CD4-positive, alpha-beta T cell treated with Interferon alpha-2 for 1 hour (primary cell): ENCODE results near the gene LGI4.

Experiments
- DNase-seq, 2 donors: peaks; one replicate each; pipeline ENCODE4 v3.0.0-alpha.2; 2020 to 2022

LGI4 gene

GRCh38 chr19:35122687-35123551 is 11.9 kb downstream of the LGI4 start:
- no peak for DNase-seq

GRCh38 chr19:35120898-35121297 is 14.0 kb downstream of the LGI4 start:
- no peak for DNase-seq

- DNase-seq, result peak; percentile 18 to 20
These were observed 14.4 kb downstream of the LGI4 start for GRCh38 chr19:35120492-35120891.

- no peak for DNase-seq
These were observed 15.2 kb downstream of the LGI4 start for GRCh38 chr19:35119578-35120155.

- no peak for DNase-seq
These were observed 15.8 kb downstream of the LGI4 start for GRCh38 chr19:35119091-35119490.

GRCh38 chr19:35118268-35119020 is 16.4 kb downstream of the LGI4 start:
- no peak for DNase-seq

GRCh38 chr19:35117799-35118198 is 17.1 kb downstream of the LGI4 start:
- no peak for DNase-seq

- no peak for DNase-seq
These were observed 17.7 kb downstream of the LGI4 start for GRCh38 chr19:35117116-35117515.

GRCh38 chr19:35116072-35116801 is 18.6 kb downstream of the LGI4 start:
- DNase-seq, result no peak

GRCh38 chr19:35115177-35115951 is 19.5 kb downstream of the LGI4 start, which contains the start of gene FXYD3:
Gene FXYD3, plus strand, starts transcription at chr19:35115823. Its CDS starts 3,554 bp downstream, at chr19:35119377.
- DNase-seq, result no peak

- DNase-seq, result peak; percentile 58 to 73
These were observed 20.3 kb downstream of the LGI4 start for GRCh38 chr19:35114353-35115176.

- no peak for DNase-seq
These were observed 21.7 kb downstream of the LGI4 start for GRCh38 chr19:35112995-35113688.

- DNase-seq, result no peak
These were observed 23.9 kb downstream of the LGI4 start for GRCh38 chr19:35110974-35111373.

- DNase-seq, result no peak
These were observed 25.3 kb downstream of the LGI4 start for GRCh38 chr19:35109395-35110112.

- DNase-seq, result no peak
These were observed 26.1 kb downstream of the LGI4 start for GRCh38 chr19:35108730-35109129.

- no peak for DNase-seq
These were observed 27.3 kb downstream of the LGI4 start for GRCh38 chr19:35107545-35107944.

GRCh38 chr19:35106898-35107541 is 27.8 kb downstream of the LGI4 start:
- no peak for DNase-seq

GRCh38 chr19:35106291-35106583 is 28.6 kb downstream of the LGI4 start:
- DNase-seq, result no peak
